HG03025 (cell line): ENCODE data around the gene SDCCAG8.

Experiments used
- ATAC-seq: cut with Tn5 transposase; IDR thresholded peaks from one replicate; pipeline ENCODE4 v1.9.1; 2021; ENCODE audit warnings: mild to moderate bottlenecking, moderate library complexity; ENCODE audit not compliant: unreplicated experiment, low FRiP score

SDCCAG8 gene

DNA sequence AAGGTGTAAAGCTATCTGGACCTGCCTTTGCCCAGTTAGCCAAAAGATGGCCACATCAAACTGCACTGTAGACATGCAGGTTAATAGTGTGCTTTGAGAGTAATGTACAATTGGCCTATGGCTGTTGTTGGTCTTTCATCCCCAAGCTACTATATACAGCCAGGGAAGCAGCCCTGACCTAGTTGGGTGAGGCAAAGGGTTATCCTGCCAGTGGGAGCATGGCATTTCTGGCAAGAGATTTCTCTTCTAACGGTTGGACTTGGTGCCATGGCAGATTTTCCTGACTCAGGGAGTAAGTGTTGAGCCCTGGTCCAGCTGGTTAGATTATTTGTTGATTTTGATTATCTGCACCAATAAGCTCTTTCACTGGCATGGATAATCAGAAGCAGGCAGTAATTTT lies 119.8 kb downstream of the SDCCAG8 start:
- ATAC-seq, result no peak

DNA sequence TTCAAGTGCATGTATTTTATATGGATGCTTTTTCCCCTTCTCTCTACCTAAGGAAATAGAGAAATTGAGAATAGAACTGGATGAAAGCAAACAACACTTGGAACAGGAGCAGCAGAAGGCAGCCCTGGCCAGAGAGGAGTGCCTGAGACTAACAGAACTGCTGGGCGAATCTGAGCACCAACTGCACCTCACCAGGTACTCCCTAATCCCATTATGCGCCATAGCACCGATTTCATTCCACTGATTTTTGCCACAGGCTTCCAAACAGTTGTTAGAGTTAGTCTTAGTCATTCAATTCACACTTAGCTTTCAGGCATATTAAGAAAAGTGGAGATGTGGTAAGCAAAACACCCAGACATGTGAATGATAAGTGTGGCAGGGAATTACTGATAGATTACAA lies 122.8 kb downstream of the SDCCAG8 start:
- ATAC-seq, result no peak

DNA sequence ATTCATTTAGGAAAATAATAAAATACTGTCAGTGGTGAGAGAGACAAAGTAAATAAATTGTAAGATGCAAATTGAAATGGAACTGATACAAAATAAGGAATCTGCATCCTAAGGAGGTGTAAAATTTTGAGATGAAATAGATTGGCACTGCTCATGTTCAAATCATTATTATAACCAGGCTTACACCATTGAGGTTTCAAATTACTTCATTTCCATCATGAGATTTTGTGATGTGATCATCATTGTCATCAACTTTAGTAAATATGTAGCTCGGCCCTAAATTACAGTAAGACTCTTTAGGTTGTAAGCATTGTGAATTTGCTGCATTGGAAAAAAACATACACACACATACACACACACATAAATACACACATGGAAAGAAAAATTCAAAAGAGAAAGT lies 123.4 kb downstream of the SDCCAG8 start:
- no peak for ATAC-seq

DNA sequence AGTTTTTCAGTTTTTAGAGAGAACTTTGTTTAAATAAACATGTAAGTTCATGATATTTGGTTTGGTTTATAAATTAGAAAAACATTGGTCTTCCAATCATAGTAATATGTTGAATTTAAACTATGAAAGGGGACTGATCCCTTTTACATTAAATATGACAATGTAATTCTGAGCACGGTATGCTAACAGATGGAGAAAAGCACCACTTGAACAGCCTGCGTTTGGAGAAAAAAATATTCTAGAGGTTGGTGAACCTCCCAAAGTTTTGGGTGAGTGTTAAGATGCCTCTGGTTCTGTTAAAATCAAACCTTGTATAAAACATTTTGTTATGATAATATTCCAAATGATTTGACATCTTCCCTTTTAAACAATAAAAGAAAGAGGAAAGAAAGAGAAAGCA lies 123.9 kb downstream of the SDCCAG8 start:
- ATAC-seq, result no peak

DNA sequence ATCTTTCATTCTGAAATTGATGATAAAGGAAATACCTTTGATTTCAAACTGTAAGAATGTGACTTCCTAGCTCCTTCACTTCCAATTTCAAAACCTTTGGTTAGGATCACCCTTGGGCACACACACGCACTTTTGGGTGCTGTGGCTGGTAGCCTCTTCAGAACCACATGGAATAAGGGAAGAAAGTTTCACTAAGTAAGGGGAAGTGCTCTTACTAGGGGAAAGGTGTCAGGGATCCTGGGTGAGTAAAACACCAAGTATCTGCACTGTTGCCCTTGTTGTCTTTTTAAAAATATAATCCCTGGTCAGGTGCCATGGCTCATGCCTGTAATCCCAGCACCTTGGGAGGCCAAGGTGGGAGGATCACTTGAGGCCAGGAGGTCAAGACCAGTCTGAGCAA lies 132.4 kb downstream of the SDCCAG8 start:
- no peak for ATAC-seq

DNA sequence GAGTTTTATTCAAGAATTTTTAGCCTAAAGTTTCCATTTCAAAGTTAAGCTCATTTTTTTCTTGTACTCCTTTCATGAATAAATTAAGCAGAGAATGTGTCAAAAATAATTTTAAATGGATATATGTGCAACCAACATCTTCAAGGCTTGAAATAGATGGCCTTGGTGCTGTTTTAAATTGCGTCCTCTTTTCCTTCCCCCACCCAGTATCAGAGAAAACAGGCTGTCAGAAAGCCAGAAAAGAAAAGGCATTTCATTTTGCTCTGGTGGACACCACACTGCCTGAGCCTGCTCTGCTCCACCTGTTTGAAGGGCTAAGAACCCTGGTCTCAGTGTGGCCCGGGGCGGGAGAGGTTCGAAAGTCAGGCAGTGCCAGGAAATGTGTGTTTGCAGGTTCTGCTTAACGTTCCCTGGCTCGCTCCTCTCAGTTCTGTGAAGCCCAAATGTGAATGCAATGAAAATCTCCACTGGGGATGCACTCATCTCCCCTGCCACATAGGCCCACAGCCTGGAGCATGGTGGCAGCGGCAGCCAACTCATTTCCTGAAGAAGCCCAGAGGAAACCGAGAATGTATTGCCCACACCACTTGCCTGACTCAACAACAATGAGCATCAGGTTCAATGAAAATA lies 134.4 kb downstream of the SDCCAG8 start:
- no peak for ATAC-seq

DNA sequence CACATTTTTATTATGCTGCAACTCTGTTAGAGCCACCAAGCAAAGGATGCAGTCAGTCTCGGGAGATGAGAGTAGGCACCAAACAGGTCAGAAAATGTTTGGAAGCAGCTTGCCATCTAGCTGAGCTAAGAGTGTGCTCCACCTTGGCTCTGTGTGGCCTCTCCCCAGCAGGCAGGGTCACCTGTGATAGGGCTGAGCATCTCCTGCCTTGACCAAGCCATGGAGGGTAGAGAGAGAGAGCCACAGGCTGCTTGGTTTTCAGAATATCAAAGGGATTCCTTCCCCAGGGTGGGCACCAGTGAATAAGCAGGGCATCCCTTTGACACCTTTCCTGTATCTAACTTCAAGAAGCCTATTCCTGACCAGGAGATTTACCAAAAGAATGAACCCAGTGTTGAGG lies 135.5 kb downstream of the SDCCAG8 start:
- ATAC-seq, result no peak

DNA sequence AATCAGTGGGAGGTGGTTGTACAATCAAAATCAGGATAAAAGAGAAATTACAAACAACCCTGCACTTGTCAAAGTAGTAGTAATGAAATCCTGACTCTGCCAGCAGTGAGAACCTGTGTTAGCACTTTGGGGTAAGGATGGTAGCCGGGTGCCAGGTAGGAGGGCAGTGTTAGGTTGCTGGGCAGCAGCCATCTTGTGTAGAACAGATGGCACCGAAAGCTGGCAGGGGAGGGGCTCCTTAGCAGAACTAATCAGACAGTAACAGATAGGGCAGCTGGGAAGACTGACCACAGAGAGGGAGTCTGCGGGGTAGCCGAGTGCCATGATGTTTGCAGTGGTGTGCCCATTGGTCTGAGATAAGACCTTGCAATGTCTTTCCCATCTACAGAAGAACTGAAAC lies 137.3 kb downstream of the SDCCAG8 start:
- ATAC-seq, result no peak

DNA sequence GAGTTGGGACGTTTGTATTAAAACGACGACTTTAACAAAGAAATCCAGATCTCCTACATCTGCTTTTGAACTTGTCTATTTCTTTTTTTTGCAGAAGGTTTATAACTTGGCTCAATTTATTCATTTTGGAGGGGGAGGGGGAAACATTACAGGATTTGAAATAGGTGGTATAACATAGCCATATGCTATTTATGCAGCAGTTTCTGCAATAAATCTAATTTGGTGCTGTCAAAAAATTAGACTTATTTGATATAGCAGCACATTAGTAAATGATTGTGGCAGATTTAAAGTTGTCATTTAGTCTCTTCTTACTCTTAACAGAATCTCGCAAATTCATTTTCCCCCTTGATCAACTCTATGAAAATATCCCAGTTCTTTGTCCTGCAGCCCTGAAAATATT lies 138.2 kb downstream of the SDCCAG8 start:
- no peak for ATAC-seq

DNA sequence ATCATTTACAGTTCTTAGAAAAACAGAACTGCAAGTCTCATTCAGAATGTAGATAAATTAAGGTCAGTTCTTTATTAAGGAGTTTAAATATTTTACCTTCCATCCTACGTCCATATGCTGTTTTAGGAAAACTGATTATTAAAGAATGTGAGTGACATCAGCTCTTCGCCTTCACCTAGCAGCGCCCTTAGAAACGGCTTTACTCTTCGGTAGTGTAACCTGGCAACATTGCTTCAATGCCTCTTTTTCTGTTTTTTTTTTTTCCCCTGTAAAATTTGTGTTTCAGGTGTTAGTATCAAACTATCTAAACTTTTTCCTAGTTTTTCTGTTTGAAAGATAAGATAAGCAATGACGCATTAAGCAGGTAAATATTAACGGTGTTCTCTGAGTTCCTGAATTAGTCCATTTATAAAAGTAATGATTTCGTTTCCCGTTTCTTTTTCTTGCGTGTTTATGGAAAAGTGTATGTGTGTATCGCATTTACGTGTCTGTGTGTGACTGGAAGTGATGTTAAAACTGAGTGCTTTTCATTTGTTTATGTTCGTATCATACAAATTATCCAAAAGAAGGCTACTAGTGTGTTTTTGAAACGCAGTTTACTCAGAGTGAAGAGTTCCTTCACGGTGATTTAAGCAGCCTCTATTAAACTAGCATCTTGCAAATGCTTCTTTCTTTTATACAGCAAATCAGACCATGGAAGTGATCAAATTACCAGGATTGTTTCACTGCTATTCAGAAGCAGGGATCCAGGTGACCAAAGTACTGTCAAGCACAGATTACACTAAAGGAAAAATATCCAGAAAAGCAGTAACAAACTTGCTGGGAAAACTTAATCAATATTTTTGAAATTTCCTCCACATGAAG lies 139.0 kb downstream of the SDCCAG8 start:
- ATAC-seq, result no peak

DNA sequence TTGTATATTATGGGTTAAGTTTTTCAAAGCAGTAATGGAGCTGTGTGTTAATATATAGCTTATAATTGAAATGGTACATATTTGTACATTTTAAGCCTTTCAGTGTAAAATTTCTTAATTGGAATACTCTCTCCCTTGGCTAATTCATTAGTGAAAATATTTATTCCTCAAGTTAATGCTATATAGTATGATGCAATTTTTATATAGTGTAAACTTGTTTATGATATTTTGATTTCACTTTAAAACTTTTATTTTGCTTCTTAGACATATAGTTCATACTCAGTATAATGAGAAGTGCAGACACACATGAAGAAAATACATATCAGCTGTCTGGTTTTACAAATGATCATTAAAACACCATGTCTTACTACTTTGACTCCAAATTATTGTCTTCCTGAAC lies 140.6 kb downstream of the SDCCAG8 start:
- no peak for ATAC-seq

DNA sequence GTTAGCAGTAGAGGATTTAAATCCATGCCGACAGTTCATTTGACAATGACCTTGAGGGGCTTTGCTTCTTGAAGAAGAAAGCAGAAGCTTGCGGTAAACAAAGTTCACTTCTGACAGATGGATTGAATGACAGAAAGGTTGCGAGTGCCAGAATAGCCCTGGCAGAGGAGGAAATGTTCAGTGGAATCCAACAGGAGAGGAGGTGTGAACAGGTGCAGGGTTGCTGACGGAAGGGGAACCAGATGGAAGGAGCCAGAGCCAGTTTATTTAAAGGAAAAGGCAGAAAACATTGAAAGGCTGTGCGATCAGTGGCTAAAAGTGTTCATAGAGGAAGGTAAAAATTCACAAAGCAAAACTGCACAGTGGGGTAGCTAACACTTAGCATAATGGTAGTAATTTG lies 141.0 kb downstream of the SDCCAG8 start:
- ATAC-seq, result no peak

DNA sequence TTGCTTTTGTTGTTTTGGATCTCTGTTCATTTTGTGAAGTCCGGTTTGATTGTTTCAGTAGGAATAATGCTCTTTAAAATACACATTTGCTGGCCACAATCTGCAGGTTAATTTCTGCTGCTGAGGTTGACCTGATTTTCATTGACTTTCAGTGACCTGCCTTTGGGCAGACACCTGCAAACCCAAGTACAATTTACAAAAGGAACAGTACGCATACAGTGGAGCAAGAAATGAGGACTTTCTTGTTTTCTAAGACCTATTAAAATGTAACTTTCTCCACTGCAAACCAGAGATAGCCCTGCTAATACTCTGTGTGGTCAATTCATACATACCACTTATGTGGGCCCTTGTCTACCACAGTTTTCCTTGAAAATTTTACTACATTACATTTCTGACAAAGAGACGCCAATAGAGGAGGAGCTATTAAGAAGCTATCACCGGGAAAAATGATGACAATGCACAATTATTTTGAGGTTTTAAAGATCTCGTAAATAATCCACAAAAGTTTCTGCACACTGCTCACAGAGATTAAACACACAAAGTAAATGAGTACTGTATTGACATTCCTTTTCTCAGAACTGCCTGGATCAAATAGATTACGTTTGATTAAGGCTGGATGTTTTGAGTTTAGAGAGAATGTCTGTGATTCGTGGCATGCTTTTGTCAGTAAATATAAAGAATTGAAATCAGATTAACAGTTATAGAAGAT lies 141.9 kb downstream of the SDCCAG8 start:
- no peak for ATAC-seq

DNA sequence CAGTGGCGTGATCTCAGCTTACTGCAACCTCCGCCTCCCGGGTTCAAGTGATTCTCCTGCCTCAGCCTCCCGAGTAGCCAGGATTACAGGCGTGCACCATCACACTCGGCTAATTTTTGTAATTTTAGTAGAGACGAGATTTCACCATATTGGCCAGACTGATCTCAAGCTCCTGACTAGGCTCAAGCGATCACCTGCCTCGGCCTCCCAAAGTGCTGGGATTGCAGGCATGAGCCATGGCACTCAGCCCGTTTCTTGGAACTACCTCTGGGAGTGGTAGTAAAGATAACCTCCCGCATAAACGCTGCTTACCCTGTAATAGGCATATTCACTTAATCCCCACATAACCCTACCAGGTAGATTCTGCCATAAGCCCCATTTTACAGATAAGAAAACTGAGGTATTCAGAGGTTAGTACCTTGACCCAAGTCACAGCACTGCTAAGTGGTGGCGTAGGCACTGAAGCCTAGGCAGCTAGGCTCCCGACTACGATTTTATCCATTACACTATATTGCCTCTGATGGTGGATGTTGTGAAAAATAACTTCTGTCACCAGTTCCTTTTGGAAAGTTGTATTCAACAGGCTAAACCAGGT lies 143.8 kb downstream of the SDCCAG8 start:
- no peak for ATAC-seq

DNA sequence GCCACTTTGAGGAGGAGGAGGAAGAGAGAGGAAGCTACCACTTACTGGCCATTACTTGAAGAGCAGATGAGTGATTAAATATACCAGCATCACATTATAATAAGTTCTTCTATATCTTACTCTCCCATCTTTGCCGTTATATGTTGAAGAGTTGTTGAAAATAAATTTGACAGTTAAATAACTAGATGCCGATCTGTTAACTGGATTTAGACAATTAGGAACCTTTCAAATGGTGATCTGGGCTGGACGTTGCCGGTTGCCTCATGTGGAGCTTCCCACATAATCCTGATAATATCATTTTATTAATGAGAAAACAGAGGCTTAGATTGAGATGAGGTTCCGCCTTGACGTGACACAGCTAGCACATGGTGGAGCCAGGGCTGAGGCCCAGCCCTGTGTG lies 147.0 kb downstream of the SDCCAG8 start:
- no peak for ATAC-seq

DNA sequence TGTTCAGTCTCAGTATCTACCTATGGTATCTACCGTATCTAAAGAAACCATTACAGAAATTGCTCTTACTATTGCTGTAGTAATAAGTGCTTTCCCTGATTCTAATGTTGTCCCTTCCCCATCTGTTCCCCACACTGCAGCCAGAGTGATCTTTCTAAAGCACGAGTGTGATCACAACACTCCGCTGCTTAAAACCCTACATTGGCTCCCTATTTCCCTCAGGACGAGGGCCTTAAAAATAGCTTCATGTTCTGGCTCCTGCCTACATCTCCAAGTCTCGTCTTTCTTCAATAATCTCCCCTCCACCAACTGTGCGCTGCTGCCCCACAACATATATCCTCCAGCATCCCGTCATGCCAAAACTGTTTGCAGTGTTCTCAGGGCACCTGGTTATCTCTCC lies 150.6 kb downstream of the SDCCAG8 start:
- no peak for ATAC-seq

DNA sequence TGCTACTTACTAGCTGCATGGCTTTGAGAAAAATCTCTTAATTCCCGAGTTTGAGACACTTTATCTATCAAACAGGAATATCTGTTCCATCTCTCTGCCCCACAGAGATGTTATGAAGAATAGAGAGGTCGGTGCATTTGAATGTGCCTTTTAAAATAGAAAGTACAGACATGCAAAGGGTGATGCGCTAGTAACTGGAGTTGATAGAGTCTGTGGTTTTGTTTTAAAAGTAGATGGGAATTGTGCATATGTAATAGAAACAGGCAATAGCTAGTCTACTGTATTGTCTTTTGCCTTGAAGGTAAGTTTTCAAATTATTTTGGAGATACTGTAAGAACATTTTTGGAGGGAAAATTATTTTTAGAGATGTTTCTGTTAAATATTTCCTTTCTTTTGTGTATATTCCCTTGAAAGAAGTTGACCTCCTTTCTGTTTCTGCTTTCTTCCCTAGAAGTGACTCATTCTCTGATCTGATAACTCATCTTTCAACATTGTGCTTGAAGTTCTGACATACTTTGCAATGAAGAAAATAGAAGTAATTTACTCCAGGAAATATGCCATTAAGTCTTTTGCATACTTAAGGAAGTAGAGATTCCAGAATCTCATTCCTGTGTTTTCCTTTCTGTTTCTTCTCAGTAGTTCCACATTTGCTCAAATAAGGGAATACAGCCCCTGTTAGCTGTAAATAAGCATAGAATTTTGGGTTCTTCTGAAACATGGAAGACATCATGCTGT lies 151.6 kb downstream of the SDCCAG8 start:
- ATAC-seq, result no peak

DNA sequence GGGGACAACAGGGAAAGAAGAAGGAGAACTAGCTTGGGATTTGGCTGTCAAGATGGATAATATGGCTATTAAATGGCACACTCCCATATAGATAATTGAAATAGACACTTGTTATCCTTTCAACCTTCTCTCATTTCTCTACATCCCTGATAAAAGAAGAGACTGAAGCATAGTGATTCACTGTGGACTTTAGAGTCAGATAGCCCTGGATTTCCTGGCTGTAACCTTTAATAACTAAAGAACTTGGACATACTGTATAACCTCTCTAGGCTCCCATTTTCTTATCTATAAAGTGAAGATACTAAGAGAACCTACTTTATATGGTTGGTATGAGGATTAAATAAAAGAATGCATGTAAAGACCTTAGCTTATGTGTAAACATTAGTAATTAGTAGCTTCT lies 152.6 kb downstream of the SDCCAG8 start:
- no peak for ATAC-seq

DNA sequence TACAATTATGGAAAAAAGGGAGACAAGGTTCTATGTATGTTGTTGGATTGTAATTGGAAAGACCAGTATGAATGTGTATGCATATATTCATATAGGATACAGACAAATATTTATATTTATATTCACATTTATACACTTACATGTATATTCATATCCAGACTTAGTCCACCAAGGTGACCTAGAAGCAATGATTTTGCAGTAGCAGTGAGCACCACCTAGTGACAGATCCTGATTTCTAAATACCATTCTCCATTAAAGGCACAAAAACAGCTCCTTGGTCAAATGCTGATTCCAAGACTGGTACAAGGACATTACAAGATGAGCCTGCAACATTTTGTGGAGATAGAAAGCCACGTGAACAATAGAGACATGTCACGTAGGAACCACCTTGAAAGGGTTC lies 153.4 kb downstream of the SDCCAG8 start:
- ATAC-seq, result no peak

DNA sequence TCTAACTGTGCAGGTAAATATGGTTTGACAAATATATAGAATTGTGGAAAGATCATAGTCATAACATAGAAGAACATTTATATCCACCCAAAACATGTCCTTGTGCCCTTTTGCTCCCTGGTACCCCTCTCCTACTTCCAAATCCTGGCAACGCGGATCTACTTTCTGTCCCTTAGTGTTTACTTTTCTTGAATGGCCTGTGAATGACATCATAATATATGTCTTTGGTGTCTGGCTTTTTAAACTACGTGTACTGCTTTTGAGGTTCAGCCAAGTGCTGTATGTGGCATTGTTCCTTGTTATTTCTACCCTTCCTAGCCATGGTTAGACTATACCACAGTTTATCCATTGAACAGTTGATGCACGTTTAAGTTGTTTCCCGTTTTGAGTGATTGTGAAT lies 155.6 kb downstream of the SDCCAG8 start:
- ATAC-seq, result no peak
